ENCODE results near the gene TBXAS1. TPM values are rescaled to one million over a fixed set of nuclear protein-coding genes. Genes with fewer than 3 reads are reported as not detected.

TBXAS1 gene
- total RNA-seq, 4 donors from 2014 or later, result 9.8 to 31.3 (median 13.5) TPM

- WGBS, result 84% methylated on average over 13 of the region's 13 CpGs
Measured at GRCh38 chr7:139987691-139988516, 158.8 kb downstream of the TBXAS1 start.

DNA sequence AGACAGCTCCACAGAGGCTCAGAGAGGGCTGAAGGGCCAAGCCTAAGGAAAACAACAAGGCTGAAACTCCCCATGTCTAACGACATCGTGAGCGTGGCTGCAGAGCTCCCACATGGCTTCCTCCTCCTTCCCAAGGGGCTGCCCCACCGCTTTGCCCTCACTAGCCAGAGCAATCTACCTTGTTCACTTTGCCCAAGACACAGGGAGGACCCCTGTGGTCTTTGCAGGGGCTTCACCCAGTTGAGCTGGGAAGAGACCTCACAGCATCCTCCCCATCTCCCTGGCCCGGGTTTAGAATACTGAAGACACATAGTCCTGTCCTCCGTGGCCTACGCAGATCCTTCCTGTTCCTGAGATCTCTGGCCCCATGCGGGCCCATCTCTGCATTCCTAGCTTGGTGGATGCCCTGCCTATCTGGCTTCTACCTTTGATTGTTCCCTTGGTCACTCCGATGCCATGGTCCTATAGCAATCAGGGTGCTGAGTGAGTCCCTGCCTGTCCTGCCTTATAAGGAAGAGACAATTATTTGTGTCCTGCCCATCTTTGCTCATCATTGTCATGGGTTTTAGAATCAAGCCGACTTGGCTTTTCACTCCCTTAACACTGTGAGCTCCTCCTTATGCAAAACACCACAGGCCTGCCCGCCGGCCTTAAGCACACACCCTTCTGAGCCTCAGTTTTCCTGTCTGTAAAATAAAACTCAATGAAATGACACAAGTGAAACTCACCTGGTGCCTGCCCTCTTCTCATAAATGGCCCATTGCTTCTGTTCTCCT lies 160.5 kb downstream of the TBXAS1 start:
- H3K9me3 ChIP-seq, result no peaks in the 10 kb centered on the region
- H3K4me1 ChIP-seq, result peaks cover 0 to under 1% (median under 1%) of the 10 kb centered on the region in 4 donors
- intact Hi-C loops (cut with DNase I), result no loop called here
- no peaks in the 10 kb centered on the region for H3K27me3 ChIP-seq
- no peak for DNase-seq (ENCODE audit: extremely low spot score)
- TF ChIP-seq EP300 (IDR thresholded peaks at IDR 0.05) (no peak), CTCF (IDR thresholded peaks at IDR 0.05) (no peak)
- H3K36me3 ChIP-seq, result no peaks in the 10 kb centered on the region
- H3K27ac ChIP-seq (replicated peaks in 1 of 4), result no peak overlapping the region
- WGBS, result 94% methylated on average over 12 of the region's 12 CpGs
- H3K4me3 ChIP-seq, result no peak overlapping the region

More at GRCh38 chr7:139987691-139988516, 158.8 kb downstream of the TBXAS1 start:
- Histone ChIP-seq H3K4me3 (no peak overlapping the region), H3K36me3 (no peaks in the 10 kb centered on the region), H3K27ac (replicated peaks in 1 of 4) (no peak overlapping the region), H3K4me1 (no peaks in the 10 kb centered on the region), H3K27me3 (no peaks in the 10 kb centered on the region), H3K9me3 (no peaks in the 10 kb centered on the region)
- intact Hi-C loops (cut with DNase I), result no loop called here
- TF ChIP-seq POLR2A (IDR thresholded peaks at IDR 0.05; ENCODE audit: low read depth), result no peak
- no peak for TF ChIP-seq POLR2AphosphoS5 (IDR thresholded peaks at IDR 0.05)
- no peak for TF ChIP-seq CTCF (IDR thresholded peaks at IDR 0.05)
- no peak for TF ChIP-seq EP300 (IDR thresholded peaks at IDR 0.05)
- DNase-seq (ENCODE audit: extremely low spot score), result no peak

DNA sequence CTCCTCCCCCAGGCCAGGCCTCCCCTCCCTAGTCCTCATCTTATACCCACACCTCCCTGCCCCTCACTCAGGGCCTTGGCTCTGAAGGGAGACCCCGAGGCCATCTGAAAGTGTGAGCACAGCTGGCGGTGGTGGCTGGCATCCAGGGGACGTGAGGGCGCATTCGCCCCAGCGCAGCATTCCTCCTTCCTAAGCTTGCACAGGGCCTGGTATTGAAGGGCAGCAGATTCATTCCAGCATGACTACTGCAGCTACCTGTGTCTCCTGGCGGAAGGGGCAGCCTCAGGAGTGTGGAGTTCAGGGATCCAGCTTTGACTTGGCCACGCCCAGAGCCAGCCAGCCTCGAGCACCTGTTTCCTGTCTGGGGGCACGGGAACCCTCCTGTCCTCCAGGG lies 161.1 kb downstream of the TBXAS1 start:
- H3K27me3 ChIP-seq, result no peaks in the 10 kb centered on the region
- intact Hi-C loops (cut with DNase I), result no loop called here
- WGBS, result 94% methylated on average over 9 of the region's 10 CpGs
- H3K9me3 ChIP-seq, result no peaks in the 10 kb centered on the region
- TF ChIP-seq CTCF (IDR thresholded peaks at IDR 0.05) (no peak), EP300 (IDR thresholded peaks at IDR 0.05) (no peak), POLR2AphosphoS5 (IDR thresholded peaks at IDR 0.05) (no peak), POLR2A (IDR thresholded peaks at IDR 0.05; ENCODE audit: low read depth) (no peak)
- H3K36me3 ChIP-seq, result no peaks in the 10 kb centered on the region
- peaks cover 0 to 6% (median 6%) of the 10 kb centered on the region in 4 donors for H3K4me1 ChIP-seq
- no peak overlapping the region for H3K4me3 ChIP-seq
- H3K27ac ChIP-seq (replicated peaks in 1 of 4), result no peak overlapping the region
- DNase-seq (ENCODE audit: extremely low spot score), result no peak

GRCh38 chr7:139990571-139991268 lies 161.7 kb downstream of the TBXAS1 start:
- intact Hi-C loops (cut with DNase I), result no loop called here
- WGBS, result 94% methylated on average over 22 of the region's 22 CpGs
- TF ChIP-seq EP300 (IDR thresholded peaks at IDR 0.05) (no peak), CTCF (IDR thresholded peaks at IDR 0.05) (no peak), POLR2AphosphoS5 (IDR thresholded peaks at IDR 0.05) (no peak), POLR2A (IDR thresholded peaks at IDR 0.05; ENCODE audit: low read depth) (no peak)

More at GRCh38 chr7:139990571-139991268, 161.7 kb downstream of the TBXAS1 start:
- Histone ChIP-seq H3K4me3 (no peak overlapping the region), H3K27ac (replicated peaks in 1 of 4) (no peak overlapping the region), H3K9me3 (no peaks in the 10 kb centered on the region), H3K4me1 (peaks cover 0 to 12% (median 11%) of the 10 kb centered on the region in 4 donors), H3K27me3 (no peaks in the 10 kb centered on the region), H3K36me3 (no peaks in the 10 kb centered on the region)
- no peak for DNase-seq (ENCODE audit: extremely low spot score)

Measured in esophagus muscularis mucosa (tissue), 4 donors.